ENCODE results near the gene GNAT3.

The GNAT3 gene

GRCh38 chr7:80499350-80499953 is 12.4 kb downstream of the GNAT3 start:
- DNase-seq, result no peak

GRCh38 chr7:80498481-80499349 is 13.1 kb downstream of the GNAT3 start:
- no peak for DNase-seq

DNA sequence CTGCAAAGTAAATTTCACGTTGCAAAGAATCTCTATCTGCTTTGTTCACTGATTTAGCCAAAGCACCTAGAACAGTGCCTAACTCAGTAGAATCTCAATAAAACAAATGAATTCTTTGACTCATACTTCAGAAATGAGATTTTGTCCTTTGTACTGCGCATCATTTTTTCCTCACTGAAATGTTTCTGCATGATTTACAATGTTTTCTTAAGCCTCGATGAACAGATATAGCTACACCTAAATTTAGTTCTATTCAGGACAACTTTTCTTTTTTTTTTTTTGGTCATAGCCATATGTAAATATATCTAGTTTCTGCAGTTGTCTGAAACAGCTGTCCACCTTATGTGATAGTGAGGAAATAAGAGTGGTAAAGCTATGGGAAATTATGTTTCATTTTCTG is 15.3 kb downstream of the GNAT3 start:
- DNase-seq, result no peak

DNA sequence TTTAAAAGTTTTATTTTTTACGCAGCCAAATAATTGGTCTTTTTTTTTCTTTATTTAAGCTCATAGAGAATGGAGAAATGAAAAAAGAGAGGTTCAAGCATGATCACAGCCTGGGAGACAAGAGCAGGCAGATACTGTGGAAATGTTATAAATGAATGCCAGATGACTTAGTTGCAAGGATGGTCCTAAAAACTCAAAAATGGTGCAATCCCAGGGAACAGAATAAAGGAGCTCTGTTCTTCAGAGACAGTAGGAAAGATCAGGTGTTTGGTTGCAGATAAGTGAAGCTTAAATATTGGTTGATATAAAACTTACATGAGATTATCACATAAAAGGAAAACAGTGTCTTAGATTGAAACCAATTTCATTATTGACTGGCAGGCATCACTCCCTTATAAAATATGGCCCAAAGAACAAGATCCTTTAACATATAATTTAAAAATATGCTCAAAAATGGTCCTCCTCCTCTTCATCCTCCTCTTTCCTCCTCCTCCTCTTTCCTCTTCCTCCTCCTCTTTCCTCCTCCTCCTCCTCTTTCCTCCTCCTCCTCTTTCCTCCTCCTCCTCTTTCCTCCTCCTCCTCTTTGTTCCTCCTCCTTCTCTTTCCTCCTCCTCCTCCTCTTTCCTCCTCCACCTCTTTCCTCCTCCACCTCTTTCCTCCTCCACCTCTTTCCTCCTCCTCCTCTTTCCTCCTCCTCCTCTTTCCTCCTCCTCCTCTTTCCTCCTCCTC is 18.6 kb downstream of the GNAT3 start:
- no peak for DNase-seq

GRCh38 chr7:80491462-80491861 is 20.4 kb downstream of the GNAT3 start:
- DNase-seq, result no peak

DNA sequence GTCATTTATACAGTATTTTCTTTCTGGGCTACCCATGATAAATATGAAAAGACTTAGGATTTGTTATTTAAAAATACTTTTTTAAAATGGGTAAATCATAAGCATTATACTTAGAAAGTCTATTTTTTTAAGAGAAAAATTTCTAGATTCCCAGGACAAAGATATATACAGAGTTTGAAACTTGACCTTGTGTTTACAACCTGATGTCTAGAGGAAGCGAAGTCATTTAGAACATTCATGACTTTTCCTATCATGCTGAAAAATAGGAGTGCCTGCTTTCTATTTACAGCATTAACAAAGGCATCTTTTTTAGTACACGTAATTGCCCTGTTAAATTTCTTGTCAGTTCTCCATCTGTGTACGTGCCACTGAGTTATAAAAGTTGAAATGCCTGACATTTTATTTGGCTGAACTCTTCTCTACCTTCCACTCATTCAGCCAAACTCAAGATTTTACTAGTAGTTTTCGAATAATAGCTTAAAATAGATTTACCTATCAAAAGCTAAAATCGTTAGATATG is 23.0 kb downstream of the GNAT3 start:
- DNase-seq, result no peak

- DNase-seq, result no peak
Observed at GRCh38 chr7:80488406-80488805, 23.5 kb downstream of the GNAT3 start.

GRCh38 chr7:80485721-80486120 is 26.1 kb downstream of the GNAT3 start:
- DNase-seq, result no peak

- DNase-seq, result no peak
Observed at GRCh38 chr7:80482950-80483349, 28.9 kb downstream of the GNAT3 start.

DNA sequence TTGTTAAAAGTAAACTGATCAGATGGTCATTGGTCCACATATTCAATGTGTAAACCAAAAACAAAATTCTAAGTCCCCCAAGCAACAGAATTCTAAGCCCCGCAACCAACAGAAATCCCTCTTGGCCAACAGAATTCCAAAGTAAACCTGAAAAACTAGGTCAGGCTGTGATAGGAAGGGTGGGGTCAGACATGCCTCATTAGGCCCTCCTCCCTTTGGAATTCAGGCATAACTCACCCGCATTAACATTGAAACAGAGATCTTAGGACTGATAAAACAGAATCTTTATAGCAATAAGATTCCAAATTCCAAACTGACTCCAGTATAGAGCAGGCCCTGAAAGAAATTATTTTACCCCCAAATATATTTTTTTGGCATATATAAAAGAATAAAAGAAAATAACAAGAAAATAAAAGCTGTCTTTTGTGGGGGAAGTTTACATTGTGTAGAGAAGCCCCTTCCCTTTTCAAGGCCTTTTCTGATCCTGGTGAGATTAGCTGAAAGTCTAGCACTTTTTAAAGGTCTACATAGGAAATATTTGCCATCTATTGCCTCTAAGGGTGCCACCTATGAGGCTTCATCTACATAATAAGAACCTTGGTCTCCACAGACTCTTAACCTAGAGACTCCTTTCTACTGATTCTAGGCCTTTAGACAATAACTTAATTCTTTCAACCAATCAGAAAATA is 30.5 kb downstream of the GNAT3 start:
- no peak for DNase-seq

GRCh38 chr7:80480566-80480965 is 31.3 kb downstream of the GNAT3 start:
- DNase-seq, result no peak

GRCh38 chr7:80478683-80479082 is 33.2 kb downstream of the GNAT3 start:
- no peak for DNase-seq

DNA sequence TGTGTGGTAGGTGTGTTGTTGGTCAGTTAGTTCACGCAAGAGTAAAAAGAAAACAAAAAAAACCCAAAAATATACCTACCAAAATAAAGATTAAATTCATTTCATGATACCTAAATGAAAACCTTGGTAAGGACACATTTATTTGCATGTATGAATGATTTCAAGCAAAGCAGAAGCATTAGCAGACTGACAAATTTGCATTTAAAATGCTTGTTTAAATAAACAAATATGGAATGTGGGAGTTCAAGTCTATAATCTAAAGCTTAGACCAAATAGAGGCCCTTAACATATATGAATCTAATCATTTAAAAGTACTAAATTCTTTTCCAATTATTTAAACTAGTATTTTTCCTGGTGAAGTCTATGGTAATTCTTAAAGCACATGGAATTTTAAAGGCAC is 35.8 kb downstream of the GNAT3 start:
- DNase-seq, result no peak

DNA sequence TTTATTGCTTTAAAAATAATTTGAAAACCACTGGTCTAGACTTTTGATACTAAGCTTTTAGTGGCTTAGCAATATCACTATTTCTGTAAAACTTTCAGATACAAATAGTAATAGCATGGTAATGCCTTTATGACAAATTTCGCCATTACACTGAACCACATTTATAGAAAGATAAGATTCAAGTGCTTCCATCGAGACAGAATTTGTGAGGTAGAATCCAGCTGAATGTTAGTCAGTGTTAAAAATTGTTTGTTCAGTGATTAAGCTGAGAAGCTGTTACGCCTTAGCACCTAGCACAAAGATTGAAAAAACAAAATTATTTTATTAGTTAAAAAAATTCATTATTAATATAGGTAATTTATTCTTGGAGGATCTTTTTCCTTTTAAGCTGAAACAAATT is 36.5 kb downstream of the GNAT3 start:
- no peak for DNase-seq

GRCh38 chr7:80473751-80474150 is 38.1 kb downstream of the GNAT3 start:
- no peak for DNase-seq

DNA sequence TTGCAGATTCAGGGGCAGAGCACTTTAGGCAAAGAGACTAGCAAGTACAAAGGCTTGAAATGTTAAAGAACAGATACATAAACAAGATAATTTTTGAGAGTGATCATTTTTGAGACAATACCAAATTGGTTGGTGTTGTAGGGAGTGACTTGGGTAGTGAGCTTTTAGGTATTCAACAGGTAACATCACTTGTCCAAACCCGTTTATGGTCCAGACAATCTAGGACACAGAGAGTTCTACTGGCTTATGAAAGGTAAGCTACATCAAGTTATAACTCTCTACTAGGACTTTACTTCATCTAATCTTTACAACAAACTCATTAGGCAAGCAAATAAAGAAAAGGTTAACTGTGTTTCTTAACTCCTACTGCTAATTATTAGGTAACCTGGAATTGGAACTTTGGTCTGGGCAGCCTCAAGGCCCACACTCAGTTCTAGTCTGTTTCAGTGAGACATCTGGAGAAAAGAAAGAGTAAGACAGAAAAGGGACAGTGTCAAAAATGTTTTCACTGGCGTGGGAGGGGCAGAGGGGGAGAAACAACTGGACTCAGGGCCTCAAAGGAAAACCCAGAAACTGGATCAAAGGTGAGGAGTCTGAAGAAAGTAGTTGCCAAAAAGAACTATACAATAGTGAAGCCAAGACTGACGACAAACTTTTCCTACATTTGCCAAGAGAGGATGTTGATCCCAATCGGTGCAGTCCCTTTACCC is 39.2 kb downstream of the GNAT3 start:
- no peak for DNase-seq

DNA sequence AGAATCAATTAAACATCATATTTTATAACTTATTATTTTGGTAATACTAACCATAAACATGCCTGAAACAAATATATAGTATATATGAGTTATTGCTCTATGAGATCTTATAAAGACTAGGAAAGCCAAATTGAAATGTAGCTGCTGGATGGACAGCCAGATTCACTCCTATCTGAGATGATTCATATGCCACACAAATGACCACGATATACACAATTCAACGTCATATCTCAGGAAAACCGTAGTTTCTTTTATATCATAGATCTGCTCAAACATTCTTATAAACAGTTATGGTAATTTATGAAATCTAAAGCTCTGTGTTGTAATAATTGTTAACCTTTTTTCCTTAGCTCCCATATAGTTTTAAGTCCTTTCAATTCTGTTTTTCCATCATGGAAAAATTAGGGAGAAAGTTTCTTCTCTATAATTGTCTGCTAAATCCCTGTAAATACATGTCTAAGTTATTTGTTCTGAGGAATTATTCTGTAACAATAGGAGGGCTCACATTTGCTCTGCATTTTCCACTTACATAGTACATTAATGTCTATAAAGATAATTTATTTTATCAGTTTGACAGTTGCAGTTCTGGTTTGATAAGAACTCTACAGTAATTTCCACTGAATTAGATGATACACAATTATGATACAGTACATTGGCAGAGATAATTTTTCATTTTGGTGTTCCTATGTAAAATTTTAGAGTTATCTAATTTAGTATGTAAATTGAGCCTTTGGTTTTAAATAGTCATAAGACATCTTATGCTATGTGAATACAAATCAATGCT is 42.7 kb downstream of the GNAT3 start:
- DNase-seq, result no peak

DNA sequence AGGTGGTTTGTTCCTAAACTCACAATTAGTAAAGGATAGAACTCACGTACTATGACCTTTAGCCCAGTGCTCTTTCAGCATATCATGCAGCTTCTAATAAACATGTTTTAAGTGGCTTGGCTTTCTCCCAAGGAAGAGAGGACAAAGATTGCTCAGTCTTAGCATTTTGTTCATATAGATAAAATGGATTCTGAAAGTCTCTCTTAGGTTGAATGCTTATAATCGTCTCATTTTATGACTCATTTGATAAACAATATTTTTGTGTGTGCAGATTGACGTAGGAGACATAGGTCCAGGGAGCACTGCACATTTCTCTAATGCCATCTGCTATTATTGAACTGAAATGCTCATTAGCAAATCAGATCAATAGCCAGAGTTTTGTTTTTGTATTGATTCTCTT is 44.8 kb downstream of the GNAT3 start:
- peak; percentile 34 for DNase-seq

DNA sequence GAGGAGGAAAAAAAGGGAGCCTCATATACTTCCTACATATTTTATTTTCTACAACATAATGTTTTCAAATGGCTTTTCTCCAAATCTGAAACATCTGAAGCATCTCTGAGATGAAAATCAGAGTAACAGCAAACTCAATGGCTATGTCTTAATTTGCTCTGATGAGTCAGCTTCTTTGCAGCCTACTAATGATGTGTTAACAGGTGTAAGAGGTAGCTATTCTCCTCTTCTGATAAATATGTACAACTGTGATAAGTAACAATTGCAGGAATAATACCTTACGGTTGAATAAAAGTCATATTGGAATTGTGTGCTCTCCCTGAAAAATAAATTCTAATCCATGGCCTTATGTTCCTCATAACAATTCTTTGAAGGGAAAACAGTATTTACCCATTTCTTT is 45.2 kb downstream of the GNAT3 start:
- no peak for DNase-seq

- no peak for DNase-seq
Observed at GRCh38 chr7:80464211-80464610, 47.7 kb downstream of the GNAT3 start.

DNA sequence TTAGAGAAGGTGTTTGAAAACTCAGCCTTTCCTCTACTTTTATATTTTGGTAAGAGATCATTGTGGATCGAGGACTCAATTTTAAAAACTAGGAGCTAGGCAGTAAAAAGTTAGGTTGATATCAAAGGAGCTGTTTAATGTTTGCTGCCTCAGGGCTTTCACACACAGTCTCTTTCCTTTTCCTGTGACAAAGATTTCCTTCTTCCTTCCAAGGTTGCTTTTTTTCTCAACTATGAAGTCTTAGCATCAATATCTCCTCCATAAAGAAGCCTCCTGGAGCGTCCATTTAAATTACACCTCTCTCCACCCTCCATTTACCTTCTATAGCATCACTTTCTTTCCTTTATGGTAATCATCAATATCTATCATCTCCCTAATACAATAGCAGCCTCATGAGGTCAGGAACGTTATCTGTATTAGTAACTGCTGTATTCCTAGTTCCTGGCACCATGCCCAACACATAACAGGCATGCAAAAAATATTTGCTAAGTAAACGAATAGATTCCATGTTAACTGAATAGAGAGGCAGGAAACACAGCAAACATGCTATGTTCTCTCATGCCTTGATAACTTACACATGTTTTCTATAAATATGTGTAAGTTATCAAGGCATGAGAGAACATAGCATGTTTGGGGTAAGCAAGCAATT is 48.5 kb downstream of the GNAT3 start:
- no peak for DNase-seq
